ENCODE results near the gene UBA7. TPM values are rescaled to one million over a fixed set of nuclear protein-coding genes. Genes with fewer than 3 reads are reported as not detected.

The UBA7 gene
- total and polyA plus RNA-seq, 2 of the 8 experiments (the other 6 are each of a cell fraction or from before 2014, with no cell fraction given), result 0.34 to 0.65 TPM

DNA sequence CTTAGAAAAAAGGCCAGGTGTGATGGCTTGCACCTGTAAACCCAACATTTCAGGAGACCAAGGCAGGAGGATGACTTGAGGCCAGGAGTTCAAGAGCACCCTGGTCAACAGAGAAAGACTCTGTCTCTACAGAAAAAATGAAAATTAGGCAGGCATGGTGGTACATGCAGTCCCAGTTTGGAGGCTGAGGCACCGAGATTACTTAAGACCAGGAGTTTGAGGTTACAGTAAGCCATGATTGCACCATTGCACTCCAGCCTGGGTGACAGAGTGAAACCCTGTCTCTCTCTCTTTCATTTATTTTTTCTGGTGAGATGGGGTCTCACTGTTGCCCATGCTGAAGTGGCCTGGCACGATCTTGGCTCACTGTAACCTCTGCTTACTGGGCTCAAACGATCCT lies 52.1 kb downstream of the UBA7 start:
- H3K36me3 ChIP-seq (ENCODE audit: control insufficient read depth in 2 of 4, insufficient read depth in 4 of 4, low read length in 3 of 4), result no peaks in the 10 kb centered on the region
- no peak overlapping the region for H3K4me2 ChIP-seq (ENCODE audit: insufficient read depth in 1 of 2, low read depth in 2 of 2, low read length in 2 of 2)
- no peak overlapping the region for H3K27ac ChIP-seq (ENCODE audit: low read depth, low read length)
- no peak overlapping the region for H2BK5ac ChIP-seq (ENCODE audit: low read depth, low read length)
- H3K9ac ChIP-seq (replicated peaks in 1 of 4; ENCODE audit: extremely low read depth in 1 of 4, low read depth in 3 of 4, low read length in 3 of 4), result no peak overlapping the region
- no peak overlapping the region for H3K14ac ChIP-seq (ENCODE audit: insufficient read length)
- FAIRE-seq, result no peak
- no peaks in the 10 kb centered on the region for H3K9me3 ChIP-seq (ENCODE audit: insufficient read depth in 2 of 2, low read depth in 1 of 2, low read length in 1 of 2)
- H3K79me2 ChIP-seq (ENCODE audit: control insufficient read depth in 1 of 2, insufficient read depth in 2 of 2, low read length in 2 of 2), result peaks cover 0 to 66% of the 10 kb centered on the region in 2 experiments; a peak in 3 of 4 replicates
- H4K91ac ChIP-seq (replicated peaks; ENCODE audit: insufficient read length, low read length), result no peak overlapping the region
- no peak for DNase-seq (ENCODE audit: low read depth in 1 of 2, low spot score in 2 of 2)
- H3K23me2 ChIP-seq (ENCODE audit: low read depth, low read length), result no peaks in the 10 kb centered on the region
- ChIA-PET CTCF (ENCODE audit: partially characterized antibody) (interaction anchor here (1.0 kb wide), 1 partner anchor 78 kb away, joined by 3 read pairs; no protein-coding TSS in a partner anchor), POLR2A (ENCODE audit: partially characterized antibody) (interaction anchor here (1.2 to 1.3 kb wide), 2 partner anchors 18 to 19 kb away, joined by 3 read pairs; no protein-coding TSS in a partner anchor)
- H2AFZ ChIP-seq (ENCODE audit: low read length), result no peak overlapping the region
- H3K79me1 ChIP-seq (ENCODE audit: low read depth, low read length), result peaks cover 3% of the 10 kb centered on the region; the same call in 1 of the 2 replicates
- H3K4ac ChIP-seq (replicated peaks; ENCODE audit: insufficient read length, low read depth, low read length), result no peak overlapping the region
- H3K4me3 ChIP-seq (ENCODE audit: extremely low read depth in 1 of 4, insufficient read depth in 2 of 4, low read depth in 3 of 4, low read length in 4 of 4), result no peak overlapping the region
- no peak overlapping the region for H3K56ac ChIP-seq (replicated peaks; ENCODE audit: insufficient read length, low read depth, low read length)
- H4K20me1 ChIP-seq (replicated peaks in 1 of 2; ENCODE audit: control insufficient read depth in 1 of 2, insufficient read depth in 2 of 2, low read length in 2 of 2), result peaks cover 1 to 5% of the 10 kb centered on the region in 2 experiments
- 79% methylated on average over 3 of the region's 3 CpGs; no CpG with 5 or more reads in 1 of the 2 experiments for WGBS, 2 experiments (ENCODE audit: extremely low coverage in 1 of 2, insufficient coverage in 1 of 2, insufficient read length in 1 of 2, insufficient replicate concordance in 2 of 2, low coverage in 1 of 2, low lambda C conversion rate in 2 of 2, missing lambda C conversion rate in 1 of 2)
- H2BK12ac ChIP-seq (ENCODE audit: low read depth, low read length), result no peak overlapping the region
- H4K8ac ChIP-seq (ENCODE audit: extremely low read depth, insufficient read depth, low read length), result no peak overlapping the region
- no peak overlapping the region for H2BK120ac ChIP-seq (replicated peaks; ENCODE audit: low read depth, low read length)
- no peaks in the 10 kb centered on the region for H3K4me1 ChIP-seq (replicated peaks in 1 of 4; ENCODE audit: control insufficient read depth in 3 of 4, insufficient read depth in 4 of 4, low read length in 3 of 4)
- no peak overlapping the region for H2BK15ac ChIP-seq (ENCODE audit: low read length)
- no peaks in the 10 kb centered on the region for H3K27me3 ChIP-seq (replicated peaks in 1 of 4; ENCODE audit: control insufficient read depth in 3 of 4, extremely low read depth in 1 of 4, insufficient read depth in 3 of 4, low read length in 3 of 4)
- no peak overlapping the region for H3K18ac ChIP-seq (ENCODE audit: extremely low read depth, low read length)
- no peak overlapping the region for H3K23ac ChIP-seq (ENCODE audit: insufficient read length)
- no peak overlapping the region for H2BK20ac ChIP-seq (ENCODE audit: low read length)
- H2AK5ac ChIP-seq (ENCODE audit: low read depth, low read length), result no peak overlapping the region
- no peak overlapping the region for H4K5ac ChIP-seq (ENCODE audit: insufficient read length, low read depth, low read length)
- no peak for TF ChIP-seq RFX5 (IDR thresholded peaks at IDR 0.05; ENCODE audit: borderline replicate concordance, low read depth, low read length)
- TF ChIP-seq POLR2A (IDR thresholded peaks at IDR 0.05; ENCODE audit: control extremely low read depth in 1 of 2, low read depth in 2 of 2, low read length in 2 of 2), result no peak
- TF ChIP-seq CBX5 (IDR thresholded peaks at IDR 0.05; ENCODE audit: low read depth, low read length), result no peak
- TF ChIP-seq EGR1 (IDR thresholded peaks at IDR 0.05; ENCODE audit: borderline replicate concordance, low read depth, low read length), result no peak
- TF ChIP-seq YY1 (IDR thresholded peaks at IDR 0.05; ENCODE audit: low read depth, low read length), result no peak
- TF ChIP-seq BRCA1 (IDR thresholded peaks at IDR 0.05; ENCODE audit: low read depth, low read length), result no peak
- no peak for TF ChIP-seq TEAD4 (IDR thresholded peaks at IDR 0.05; ENCODE audit: low read depth, low read length)
- TF ChIP-seq SRF (IDR thresholded peaks at IDR 0.05; ENCODE audit: low read depth, low read length), result no peak
- TF ChIP-seq TAF7 (optimal IDR thresholded peaks at IDR 0.05; ENCODE audit: borderline replicate concordance, low read depth, low read length), result no peak
- no peak for TF ChIP-seq SUZ12 (IDR thresholded peaks at IDR 0.05; ENCODE audit: low read length)
- TF ChIP-seq, protein P1, sequence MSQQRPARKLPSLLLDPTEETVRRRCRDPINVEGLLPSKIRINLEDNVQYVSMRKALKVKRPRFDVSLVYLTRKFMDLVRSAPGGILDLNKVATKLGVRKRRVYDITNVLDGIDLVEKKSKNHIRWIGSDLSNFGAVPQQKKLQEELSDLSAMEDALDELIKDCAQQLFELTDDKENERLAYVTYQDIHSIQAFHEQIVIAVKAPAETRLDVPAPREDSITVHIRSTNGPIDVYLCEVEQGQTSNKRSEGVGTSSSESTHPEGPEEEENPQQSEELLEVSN (IDR thresholded peaks at IDR 0.05), result no peak
- TF ChIP-seq, protein P2, sequence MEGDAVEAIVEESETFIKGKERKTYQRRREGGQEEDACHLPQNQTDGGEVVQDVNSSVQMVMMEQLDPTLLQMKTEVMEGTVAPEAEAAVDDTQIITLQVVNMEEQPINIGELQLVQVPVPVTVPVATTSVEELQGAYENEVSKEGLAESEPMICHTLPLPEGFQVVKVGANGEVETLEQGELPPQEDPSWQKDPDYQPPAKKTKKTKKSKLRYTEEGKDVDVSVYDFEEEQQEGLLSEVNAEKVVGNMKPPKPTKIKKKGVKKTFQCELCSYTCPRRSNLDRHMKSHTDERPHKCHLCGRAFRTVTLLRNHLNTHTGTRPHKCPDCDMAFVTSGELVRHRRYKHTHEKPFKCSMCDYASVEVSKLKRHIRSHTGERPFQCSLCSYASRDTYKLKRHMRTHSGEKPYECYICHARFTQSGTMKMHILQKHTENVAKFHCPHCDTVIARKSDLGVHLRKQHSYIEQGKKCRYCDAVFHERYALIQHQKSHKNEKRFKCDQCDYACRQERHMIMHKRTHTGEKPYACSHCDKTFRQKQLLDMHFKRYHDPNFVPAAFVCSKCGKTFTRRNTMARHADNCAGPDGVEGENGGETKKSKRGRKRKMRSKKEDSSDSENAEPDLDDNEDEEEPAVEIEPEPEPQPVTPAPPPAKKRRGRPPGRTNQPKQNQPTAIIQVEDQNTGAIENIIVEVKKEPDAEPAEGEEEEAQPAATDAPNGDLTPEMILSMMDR (IDR thresholded peaks at IDR 0.05; ENCODE audit: control extremely low read depth in 1 of 3, insufficient read depth in 1 of 3, low read depth in 1 of 3, low read length in 3 of 3), result no peak
